22Rv1 (cell line): ENCODE measurements around the gene CCDC57.

Experiments used
- ZFX ChIP-seq: fragments of 450-650 bp; IDR thresholded peaks from 2 replicates; pipeline ENCODE4 v1.6.1; 2017; ENCODE audit warnings: antibody characterized with exemption, borderline replicate concordance
- TF ChIP-seq, protein P1 (sequence below): fragments of 450-650 bp; IDR thresholded peaks from 2 replicates; pipeline ENCODE4 v1.5.1; 2017; ENCODE audit warnings: mild to moderate bottlenecking

DNA sequence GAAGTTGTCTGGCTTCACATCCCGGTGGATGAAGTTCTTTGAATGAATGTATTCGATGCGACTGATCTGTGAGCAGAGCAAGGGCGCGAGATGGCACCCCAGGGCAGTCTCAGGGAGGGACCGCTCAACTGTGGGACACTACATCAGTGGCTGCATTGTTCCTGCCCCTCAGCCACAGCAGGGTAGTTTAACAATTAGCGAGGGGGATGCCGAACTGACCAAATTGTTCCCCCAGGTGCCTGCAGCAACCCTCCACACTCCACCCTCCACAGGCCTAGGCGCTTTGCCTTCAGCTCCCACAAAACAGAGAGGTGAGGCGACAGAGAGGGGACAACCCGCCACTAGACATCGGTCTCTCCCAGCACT, 40.5 kb upstream of the CCDC57 start:
- TF ChIP-seq, protein P1, sequence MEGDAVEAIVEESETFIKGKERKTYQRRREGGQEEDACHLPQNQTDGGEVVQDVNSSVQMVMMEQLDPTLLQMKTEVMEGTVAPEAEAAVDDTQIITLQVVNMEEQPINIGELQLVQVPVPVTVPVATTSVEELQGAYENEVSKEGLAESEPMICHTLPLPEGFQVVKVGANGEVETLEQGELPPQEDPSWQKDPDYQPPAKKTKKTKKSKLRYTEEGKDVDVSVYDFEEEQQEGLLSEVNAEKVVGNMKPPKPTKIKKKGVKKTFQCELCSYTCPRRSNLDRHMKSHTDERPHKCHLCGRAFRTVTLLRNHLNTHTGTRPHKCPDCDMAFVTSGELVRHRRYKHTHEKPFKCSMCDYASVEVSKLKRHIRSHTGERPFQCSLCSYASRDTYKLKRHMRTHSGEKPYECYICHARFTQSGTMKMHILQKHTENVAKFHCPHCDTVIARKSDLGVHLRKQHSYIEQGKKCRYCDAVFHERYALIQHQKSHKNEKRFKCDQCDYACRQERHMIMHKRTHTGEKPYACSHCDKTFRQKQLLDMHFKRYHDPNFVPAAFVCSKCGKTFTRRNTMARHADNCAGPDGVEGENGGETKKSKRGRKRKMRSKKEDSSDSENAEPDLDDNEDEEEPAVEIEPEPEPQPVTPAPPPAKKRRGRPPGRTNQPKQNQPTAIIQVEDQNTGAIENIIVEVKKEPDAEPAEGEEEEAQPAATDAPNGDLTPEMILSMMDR, result no peak
- TF ChIP-seq ZFX, result no peak
